CD4-positive, alpha-beta T cell (primary cell): Measurements from ENCODE around the gene MGRN1. TPM values are rescaled to one million over a fixed set of nuclear protein-coding genes. Genes with fewer than 3 reads are reported as not detected.

Source experiments
- ATAC-seq: fragments of 200-7000 bp; cut with Tn5 transposase; one replicate; pipeline ENCODE4 v1.10.0; 2022; ENCODE audit warnings: mild to moderate bottlenecking; ENCODE audit not compliant: poor library complexity
- CTCF ChIA-PET: fragments of 350-600 bp; sonication (Branson Sonifier 250); formaldehyde crosslinking; loops from one replicate; lab custom pipeline; 2021; ENCODE audit warnings: antibody characterized with exemption, inconsistent platforms; lab: Charles Lee
- POLR2A ChIA-PET: fragments of 350-600 bp; sonication (Branson Sonifier 250); formaldehyde crosslinking; loops from one replicate; lab custom pipeline; 2021; ENCODE audit warnings: antibody characterized with exemption, inconsistent platforms; lab: Charles Lee
- DNase-seq, 14 experiments: peaks; one replicate each; pipeline ENCODE4 v3.0.0-alpha.2; 2013 to 2020; ENCODE audit warnings: mixed read lengths in 2 of 14
- H3K27ac ChIP-seq, 2 donors: one replicate each; pipeline versions ENCODE4 v1.5.1 to v1.7.0; 2013; ENCODE audit warnings: low read length in 2 of 2, low read depth in 1 of 2, mild to moderate bottlenecking in 1 of 2
- H3K27me3 ChIP-seq, 2 experiments: 1 replicate in 1 of 2; 2 replicates in 1 of 2; pipeline versions ENCODE4 v1.6.1 to v1.7.0; 2013; ENCODE audit warnings: low read length in 2 of 2, control low read depth in 1 of 2, mild to moderate bottlenecking in 1 of 2, moderate library complexity in 1 of 2; ENCODE audit not compliant: insufficient read depth in 2 of 2, control insufficient read depth in 1 of 2
- H3K36me3 ChIP-seq: one replicate; pipeline ENCODE4 v1.6.1; 2013; ENCODE audit warnings: low read length, control low read depth; ENCODE audit not compliant: insufficient read depth
- H3K4me1 ChIP-seq: one replicate; pipeline ENCODE4 v1.6.1; 2013; ENCODE audit warnings: low read length, control low read depth; ENCODE audit not compliant: insufficient read depth
- H3K4me3 ChIP-seq: one replicate; pipeline ENCODE4 v1.5.1; 2013; ENCODE audit warnings: mild to moderate bottlenecking, low read length, moderate library complexity
- H3K9me3 ChIP-seq, 2 experiments: 1 replicate in 1 of 2; 2 replicates in 1 of 2; pipeline versions ENCODE4 v1.6.1 to v1.7.0; 2013; ENCODE audit warnings: low read length in 2 of 2, mild to moderate bottlenecking in 2 of 2, control low read depth in 1 of 2, moderate library complexity in 1 of 2; ENCODE audit not compliant: control insufficient read depth in 1 of 2, insufficient read depth in 1 of 2
- H3K27ac Mint-ChIP-seq: one replicate; pipeline ENCODE4 v1.8.0; 2020; ENCODE audit warnings: mixed read lengths
- H3K27me3 Mint-ChIP-seq: one replicate; pipeline ENCODE4 v1.8.0; 2021; ENCODE audit warnings: mixed read lengths
- H3K36me3 Mint-ChIP-seq: one replicate; pipeline ENCODE4 v1.8.0; 2021; ENCODE audit warnings: low read depth, mixed read lengths
- H3K4me1 Mint-ChIP-seq: one replicate; pipeline ENCODE4 v1.8.0; 2021; ENCODE audit warnings: low read depth, mixed read lengths
- H3K4me3 Mint-ChIP-seq: one replicate; pipeline ENCODE4 v1.8.0; 2020; ENCODE audit warnings: mild to moderate bottlenecking, mixed read lengths
- H3K9me3 Mint-ChIP-seq: one replicate; pipeline ENCODE4 v1.8.0; 2020; ENCODE audit warnings: mixed read lengths
- CTCF ChIP-seq: fragments of 200-600 bp; IDR thresholded peaks from one replicate; pipeline ENCODE4 v1.8.0; 2022; ENCODE audit warnings: antibody characterized with exemption, mild to moderate bottlenecking
- intact Hi-C, 2 experiments: fragments of 100-400 bp; cut with DNase I in 1 of 2; cut with micrococcal nuclease in 1 of 2; formaldehyde crosslinking; loops; one replicate each; pipeline versions ENCODE4 v1.15.1 to v1.9.0; 2023 to 2025; cut with DNase I, micrococcal nuclease
- total RNA-seq, 174 experiments: library from RNA in 2 of 174; stranded (reverse) in 2 of 174; gene quantifications; one replicate each; pipeline ENCODE4 v1.2.3 and lab custom pipeline; 2021 to 2026

The MGRN1 gene
- total RNA-seq, 2 experiments from 2014 or later = 45.9 to 48.6 TPM

- intact Hi-C loops = loop anchor here in 1 of 2 experiments (10.0 kb wide), 3 partner anchors 274 to 396 kb away; partner anchors contain the start of genes DNAJA3, EEF2KMT and NAGPA
- H3K4me3 Mint-ChIP-seq = peak overlapping the region; percentile 15
- TF ChIP-seq CTCF = no peak
- Histone ChIP-seq H3K9me3 (no peaks in the 10 kb centered on the region), H3K4me3 (no peak overlapping the region), H3K27me3 (no peaks in the 10 kb centered on the region), H3K27ac (no peak overlapping the region), H3K36me3 (peaks cover 75% of the 10 kb centered on the region), H3K4me1 (peaks cover 19% of the 10 kb centered on the region)
- ATAC-seq (no peak), DNase-seq (peak in 1 of 14 experiments; percentile 12)
- no peaks in the 10 kb centered on the region for H3K9me3 Mint-ChIP-seq
- ChIA-PET POLR2A (interaction anchor here (0.9 kb wide), 1 partner anchor 23 kb away, joined by 3 read pairs; no protein-coding TSS in a partner anchor), CTCF (no interaction called here)
- no peaks in the 10 kb centered on the region for H3K4me1 Mint-ChIP-seq
- H3K36me3 Mint-ChIP-seq = peaks cover 34% of the 10 kb centered on the region
- no peak overlapping the region for H3K27ac Mint-ChIP-seq
- H3K27me3 Mint-ChIP-seq = no peaks in the 10 kb centered on the region
These were observed 74.5 kb downstream of the MGRN1 start for GRCh38 chr16:4699046-4699556.

GRCh38 chr16:4700380-4700996, 75.9 kb downstream of the MGRN1 start:
- no peak overlapping the region for H3K4me3 ChIP-seq
- peaks cover 78% of the 10 kb centered on the region for H3K36me3 ChIP-seq
- no peaks in the 10 kb centered on the region for H3K9me3 Mint-ChIP-seq
- no peak for TF ChIP-seq CTCF
- H3K4me1 ChIP-seq = peaks cover 7% of the 10 kb centered on the region
- POLR2A ChIA-PET = no interaction called here
- peak; percentile 62 for ATAC-seq
- DNase-seq = peak in 6 of 14 experiments; percentile 15 to 77 (median 44)
- peaks cover 44% of the 10 kb centered on the region for H3K36me3 Mint-ChIP-seq
- no peaks in the 10 kb centered on the region for H3K27me3 ChIP-seq
- H3K27ac Mint-ChIP-seq = no peak overlapping the region
- H3K4me1 Mint-ChIP-seq = no peaks in the 10 kb centered on the region
- CTCF ChIA-PET = no interaction called here
- no peak overlapping the region for H3K4me3 Mint-ChIP-seq
- no peaks in the 10 kb centered on the region for H3K9me3 ChIP-seq
- intact Hi-C loops = no loop called here
- H3K27me3 Mint-ChIP-seq = no peaks in the 10 kb centered on the region
- H3K27ac ChIP-seq = no peak overlapping the region

- Mint-ChIP-seq H3K4me1 (no peaks in the 10 kb centered on the region), H3K4me3 (no peak overlapping the region), H3K27ac (no peak overlapping the region), H3K27me3 (no peaks in the 10 kb centered on the region), H3K9me3 (no peaks in the 10 kb centered on the region), H3K36me3 (peaks cover 40% of the 10 kb centered on the region)
- peak in 1 of 14 experiments; percentile 10 for DNase-seq
- peaks cover 71% of the 10 kb centered on the region for H3K36me3 ChIP-seq
- TF ChIP-seq CTCF = no peak
- intact Hi-C loops = no loop called here
- no peak overlapping the region for H3K27ac ChIP-seq
- POLR2A ChIA-PET = no interaction called here
- CTCF ChIA-PET = no interaction called here
- H3K27me3 ChIP-seq = no peaks in the 10 kb centered on the region
- H3K4me3 ChIP-seq = no peak overlapping the region
- no peaks in the 10 kb centered on the region for H3K9me3 ChIP-seq
- ATAC-seq = no peak
- H3K4me1 ChIP-seq = peaks cover 7% of the 10 kb centered on the region
These were observed 76.5 kb downstream of the MGRN1 start for GRCh38 chr16:4700997-4701743.
